ENCODE measurements around the gene GBF1. TPM values are rescaled to one million over a fixed set of nuclear protein-coding genes. Genes with fewer than 3 reads are reported as not detected.

Gene GBF1
- total and polyA plus RNA-seq, 11 donors: 15.5 to 70.0 (median 48.2) TPM

GRCh38 chr10:102376901-102377300 is 131.6 kb downstream of the GBF1 start:
- peaks cover 5 to 100% (median 98%) of the 10 kb centered on the region in 9 donors for H3K36me3 ChIP-seq
- H3K9me3 ChIP-seq: no peaks in the 10 kb centered on the region
- H3K27ac ChIP-seq: no peak overlapping the region
- 89 to 95% (median 95%) methylated on average over 12 of the region's 12 CpGs for WGBS, 4 donors
- no peaks in the 10 kb centered on the region for H3K27me3 ChIP-seq
- H3K4me1 ChIP-seq: no peaks in the 10 kb centered on the region
- ATAC-seq (no peak), DNase-seq (no peak)
- no peak for TF ChIP-seq CTCF (IDR thresholded peaks at IDR 0.05)
- TF ChIP-seq POLR2A (IDR thresholded peaks at IDR 0.05): no peak
- no peak overlapping the region for H3K4me3 ChIP-seq
- intact Hi-C loops (cut with DNase I): no loop called here

GRCh38 chr10:102379383-102379782 is 134.1 kb downstream of the GBF1 start:
- 94 to 100% (median 97%) methylated on average over 6 of the region's 6 CpGs for WGBS, 4 donors
- H3K27ac ChIP-seq: no peak overlapping the region
- TF ChIP-seq POLR2A (IDR thresholded peaks at IDR 0.05) (no peak), CTCF (IDR thresholded peaks at IDR 0.05) (no peak)
- H3K4me3 ChIP-seq: no peak overlapping the region
- H3K27me3 ChIP-seq: no peaks in the 10 kb centered on the region
- H3K36me3 ChIP-seq: peaks cover 5 to 92% (median 87%) of the 10 kb centered on the region in 9 donors
- no peaks in the 10 kb centered on the region for H3K4me1 ChIP-seq
- H3K9me3 ChIP-seq: no peaks in the 10 kb centered on the region
- intact Hi-C loops (cut with DNase I): no loop called here
- ATAC-seq (no peak), DNase-seq (no peak)

DNA sequence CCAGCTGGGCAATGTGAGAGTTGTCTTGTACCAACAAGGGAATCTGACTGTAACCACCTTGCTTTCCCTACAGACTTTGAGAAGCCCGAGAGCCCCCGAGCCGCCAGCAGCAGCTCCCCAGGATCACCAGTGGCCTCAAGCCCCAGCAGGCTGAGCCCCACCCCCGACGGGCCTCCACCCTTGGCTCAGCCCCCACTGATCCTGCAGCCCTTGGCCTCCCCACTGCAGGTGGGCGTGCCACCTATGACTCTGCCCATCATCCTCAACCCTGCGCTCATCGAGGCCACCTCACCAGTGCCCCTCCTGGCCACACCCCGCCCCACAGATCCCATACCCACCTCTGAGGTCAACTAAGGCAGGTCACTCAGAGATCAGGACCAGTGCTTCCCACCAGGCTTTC is 136.7 kb downstream of the GBF1 start:
- ATAC-seq (peak in 1 of 4 donors; percentile 7), DNase-seq (no peak)
- Histone ChIP-seq H3K9me3 (no peaks in the 10 kb centered on the region), H3K27me3 (no peaks in the 10 kb centered on the region), H3K4me1 (peaks cover 0 to 17% (median 0%) of the 10 kb centered on the region in 12 donors), H3K36me3 (peaks cover 5 to 66% (median 61%) of the 10 kb centered on the region in 9 donors), H3K4me3 (no peak overlapping the region), H3K27ac (no peak overlapping the region)
- TF ChIP-seq POLR2A (IDR thresholded peaks at IDR 0.05) (no peak), CTCF (IDR thresholded peaks at IDR 0.05) (no peak)
- intact Hi-C loops (cut with DNase I): loop anchor here in 1 of 10 donors (10.0 kb wide), 1 partner anchor 93 kb away; no protein-coding TSS in a partner anchor
- 84 to 93% (median 89%) methylated on average over 7 to 9 of the region's 9 CpGs for WGBS, 4 donors

DNA sequence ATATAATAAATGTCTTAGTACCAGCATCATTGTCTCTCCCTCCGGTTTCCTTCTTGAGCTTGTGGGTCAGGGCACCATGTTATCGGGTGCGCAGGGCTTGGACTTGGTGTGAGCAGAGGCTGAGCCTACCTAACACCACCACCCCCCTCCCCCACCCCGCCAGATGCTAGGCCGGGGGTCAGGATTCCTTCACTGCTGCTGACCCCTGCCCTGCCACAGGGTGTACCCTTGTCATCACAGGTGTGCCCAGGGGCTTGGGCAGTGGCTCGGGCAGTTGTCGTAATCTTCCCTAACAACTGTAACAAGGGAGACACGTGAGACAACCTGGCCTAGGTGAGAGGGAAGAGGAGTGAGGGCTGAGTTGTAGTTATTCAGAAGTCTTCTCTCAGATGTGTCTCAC is 137.5 kb downstream of the GBF1 start:
- intact Hi-C loops (cut with DNase I): loop anchor here in 1 of 10 donors (10.0 kb wide), 1 partner anchor 92 kb away; no protein-coding TSS in a partner anchor
- TF ChIP-seq CTCF (IDR thresholded peaks at IDR 0.05) (no peak), POLR2A (IDR thresholded peaks at IDR 0.05) (no peak)
- WGBS, 4 donors: 81 to 97% (median 92%) methylated on average over 8 of the region's 8 CpGs
- Histone ChIP-seq H3K27me3 (no peaks in the 10 kb centered on the region), H3K4me3 (no peak overlapping the region), H3K4me1 (peaks cover 0 to 17% (median 0%) of the 10 kb centered on the region in 12 donors), H3K27ac (no peak overlapping the region), H3K9me3 (no peaks in the 10 kb centered on the region), H3K36me3 (peaks cover 5 to 57% (median 53%) of the 10 kb centered on the region in 9 donors)
- ATAC-seq (no peak), DNase-seq (no peak)
